Activated CD4-positive, CD25-positive, alpha-beta regulatory T cell treated with anti-CD3 and anti-CD28 coated beads, Interleukin-2, amount 50 U/mL, for 72 hours (primary cell): ENCODE measurements around the gene SCTR.
A peak's percentile ranks its signal among the peaks of the same experiment; 100 is the strongest.

Source experiments
- DNase-seq: peaks from one replicate; pipeline ENCODE4 v3.0.0; 2021

Gene SCTR

GRCh38 chr2:119523952-119524694, at the start of gene SCTR:
Gene SCTR (minus strand): TSS chr2:119524483. CDS start chr2:119524226, 257 bp downstream.
- no peak for DNase-seq

GRCh38 chr2:119567292-119567691, 43.0 kb upstream of the SCTR start:
- no peak for DNase-seq

- DNase-seq = no peak
Measured at GRCh38 chr2:119565481-119565880, 41.2 kb upstream of the SCTR start.

DNA sequence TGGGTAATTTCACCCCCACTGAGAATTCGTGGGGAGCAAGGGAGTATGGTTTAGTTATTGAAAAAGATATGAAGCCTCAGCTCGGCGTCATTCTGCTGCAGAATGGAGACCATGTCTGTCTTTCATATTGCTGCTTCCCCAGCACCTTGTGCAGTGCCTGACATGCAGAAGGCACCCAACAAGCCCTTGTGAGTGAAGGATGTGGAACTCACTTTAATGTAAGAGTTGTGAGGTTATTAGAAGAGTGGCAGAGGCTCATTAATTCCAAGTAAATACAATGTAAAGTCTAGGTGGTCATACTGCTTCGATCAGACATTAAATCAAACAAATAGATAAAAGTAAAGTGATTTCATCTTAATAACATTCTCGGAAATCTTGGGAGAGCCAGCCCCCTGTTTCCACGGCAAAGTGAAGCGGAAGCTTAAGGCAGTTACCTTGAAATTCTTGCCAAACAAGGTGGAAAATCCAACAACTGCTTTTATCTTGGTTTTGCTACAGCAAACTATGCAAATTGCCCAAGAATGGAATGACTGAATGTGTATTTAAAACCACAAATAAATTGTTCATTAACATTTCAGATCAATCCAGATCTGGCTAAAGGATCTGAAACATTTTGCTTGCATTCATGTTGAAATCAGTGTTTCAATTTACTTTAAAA, 29.5 kb upstream of the SCTR start:
- DNase-seq = no peak

- DNase-seq = no peak
Measured at GRCh38 chr2:119552902-119553301, 28.6 kb upstream of the SCTR start.

- DNase-seq = no peak
Measured at GRCh38 chr2:119550856-119551255, 26.6 kb upstream of the SCTR start.

GRCh38 chr2:119550346-119550745, 26.1 kb upstream of the SCTR start:
- DNase-seq = no peak

DNA sequence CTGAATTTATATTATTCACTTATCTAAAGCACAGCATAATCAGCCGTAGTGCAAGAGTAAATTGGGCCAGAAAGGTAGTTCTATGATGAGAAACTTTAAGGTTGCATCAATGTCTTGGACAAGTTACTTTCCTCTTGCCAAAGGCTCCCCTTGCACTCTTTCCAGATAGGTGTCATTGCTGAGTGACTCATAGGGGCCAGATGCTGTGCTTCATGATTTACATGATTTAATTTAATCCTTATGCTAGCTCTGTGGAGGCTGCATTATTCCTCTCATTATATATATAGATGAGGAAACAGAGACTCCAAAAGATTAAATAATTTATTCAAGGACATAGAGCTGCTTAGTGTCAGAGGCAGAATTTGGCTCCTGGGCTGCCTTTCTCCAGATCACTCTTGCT, 25.0 kb upstream of the SCTR start:
- no peak for DNase-seq

DNA sequence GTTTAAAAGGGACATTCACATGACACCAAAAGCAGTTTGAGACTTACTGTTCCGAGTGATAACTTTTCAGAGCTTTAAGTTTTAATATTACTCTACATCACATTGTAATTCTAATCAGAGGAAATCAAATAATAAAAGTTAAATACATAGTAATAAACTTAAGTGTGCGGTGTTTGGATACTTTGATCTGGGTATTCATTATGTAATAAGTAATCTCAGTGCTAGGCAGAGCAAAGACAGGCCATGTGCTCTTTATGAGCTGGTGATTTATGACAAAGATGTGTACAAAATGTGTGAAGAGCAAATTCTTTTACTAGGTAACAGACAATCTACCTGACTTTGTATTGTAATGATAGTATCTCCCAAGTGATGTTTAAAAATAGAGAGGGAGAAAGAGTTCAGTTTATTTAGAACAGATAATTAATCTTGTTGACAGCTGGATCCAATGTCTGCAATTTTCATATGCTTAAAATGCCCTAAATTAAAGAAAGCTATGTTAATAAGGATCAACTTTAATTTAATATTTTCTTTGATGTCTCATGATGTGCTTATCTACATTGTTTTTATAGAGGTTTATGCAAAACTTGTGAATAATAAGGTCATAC, 24.3 kb upstream of the SCTR start:
- no peak for DNase-seq

- no peak for DNase-seq
Measured at GRCh38 chr2:119546447-119546767, 22.1 kb upstream of the SCTR start.

- DNase-seq = no peak
Measured at GRCh38 chr2:119545754-119546446, 21.6 kb upstream of the SCTR start.

DNA sequence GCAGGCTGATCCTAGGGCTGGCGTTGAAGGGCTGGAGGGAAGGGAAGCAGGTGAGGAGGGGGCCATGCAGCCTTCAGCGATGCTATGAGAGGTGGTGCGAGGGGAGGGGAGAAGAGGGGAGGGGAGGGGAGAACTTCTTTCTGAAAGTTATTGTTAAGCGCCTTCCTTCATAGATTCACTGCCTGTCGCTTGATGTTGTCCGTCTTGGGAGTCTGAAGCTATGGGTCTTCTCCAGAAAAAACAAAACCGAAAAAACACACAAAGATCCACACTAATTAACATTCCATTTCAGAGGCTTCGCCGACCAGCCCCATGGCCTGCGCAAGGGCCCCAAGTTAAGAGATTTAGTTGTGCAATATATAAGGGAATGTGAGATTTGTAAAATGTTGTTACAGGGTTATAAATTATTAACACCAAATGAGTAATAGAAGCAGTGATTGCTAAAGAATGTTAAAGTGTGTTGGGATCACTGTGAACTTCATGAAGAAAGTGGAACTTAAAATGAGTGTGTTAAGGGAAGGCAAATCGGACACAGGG, 20.7 kb upstream of the SCTR start:
- no peak for DNase-seq

DNA sequence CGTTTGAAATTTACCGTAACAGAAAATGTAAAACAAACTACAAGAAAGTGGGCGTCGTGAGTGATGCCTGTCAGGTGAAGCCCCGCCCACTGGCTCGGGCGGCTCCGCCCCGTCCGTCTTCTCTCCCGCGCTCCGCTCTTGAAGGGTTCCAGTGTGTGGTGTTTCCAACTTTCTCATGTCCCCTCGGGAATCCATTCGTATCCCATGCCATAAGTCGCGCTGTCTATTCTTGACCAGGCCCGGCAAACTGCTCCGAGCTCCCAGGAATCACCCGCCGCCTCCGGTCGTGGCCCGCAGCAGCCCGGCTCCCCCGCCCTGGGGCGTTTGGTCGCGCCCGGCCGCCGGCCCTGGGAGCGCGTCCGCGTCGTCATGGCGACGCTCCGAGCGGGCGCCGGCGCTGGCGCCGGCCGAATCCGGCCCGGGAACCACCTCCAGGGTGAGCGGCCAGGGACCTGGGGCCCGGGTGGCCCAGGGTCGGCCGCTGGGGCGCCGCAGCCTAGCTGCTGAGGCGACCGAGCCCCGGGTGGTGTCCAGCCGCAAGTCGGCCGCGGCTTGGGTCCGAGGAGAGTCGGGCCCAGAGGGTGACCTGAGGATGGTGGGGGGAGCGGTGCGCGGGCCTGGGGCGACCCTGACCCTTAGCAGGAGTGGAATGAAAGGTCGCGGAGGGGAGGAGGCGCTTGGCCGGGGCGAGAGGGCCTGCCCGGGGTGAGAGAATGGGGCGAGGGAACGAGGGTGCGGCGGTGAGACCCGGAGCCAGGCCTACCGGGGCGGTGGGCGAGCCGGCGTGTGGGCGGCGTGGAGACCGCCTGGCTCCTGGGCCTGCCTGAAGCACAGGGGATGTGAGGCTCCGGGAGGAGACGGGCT, 20.0 kb upstream of the SCTR start, which contains the start of gene CFAP221:
CFAP221 (plus strand) TSS at position 375 of the 864 bp plus-strand sequence. CDS start 1,683 bp downstream, outside the sequence.
- DNase-seq = peak; percentile 56

GRCh38 chr2:119541476-119541875, 17.2 kb upstream of the SCTR start:
- no peak for DNase-seq

- DNase-seq = no peak
Measured at GRCh38 chr2:119537792-119538191, 13.5 kb upstream of the SCTR start.

- DNase-seq = no peak
Measured at GRCh38 chr2:119536707-119537106, 12.4 kb upstream of the SCTR start.

GRCh38 chr2:119536211-119536610, 11.9 kb upstream of the SCTR start:
- DNase-seq = no peak

DNA sequence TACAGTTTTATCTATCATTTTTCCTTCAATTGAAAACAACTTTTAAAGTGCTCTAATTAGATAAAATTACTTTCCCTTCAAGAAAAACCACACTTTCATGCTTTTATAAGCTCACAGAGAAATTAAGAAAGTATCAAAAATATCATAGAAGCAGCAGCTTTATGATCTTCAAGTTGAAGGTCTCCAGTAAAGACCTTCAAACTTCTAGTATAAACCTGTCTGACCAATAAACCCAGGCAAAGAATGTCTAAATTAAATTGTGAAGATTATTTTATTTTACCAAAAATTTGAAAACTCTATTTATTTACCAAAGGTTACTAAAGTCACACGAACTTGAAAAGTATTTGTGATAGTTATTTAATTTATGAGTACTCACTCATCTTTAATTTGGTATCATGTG, 9.3 kb upstream of the SCTR start:
- no peak for DNase-seq

DNA sequence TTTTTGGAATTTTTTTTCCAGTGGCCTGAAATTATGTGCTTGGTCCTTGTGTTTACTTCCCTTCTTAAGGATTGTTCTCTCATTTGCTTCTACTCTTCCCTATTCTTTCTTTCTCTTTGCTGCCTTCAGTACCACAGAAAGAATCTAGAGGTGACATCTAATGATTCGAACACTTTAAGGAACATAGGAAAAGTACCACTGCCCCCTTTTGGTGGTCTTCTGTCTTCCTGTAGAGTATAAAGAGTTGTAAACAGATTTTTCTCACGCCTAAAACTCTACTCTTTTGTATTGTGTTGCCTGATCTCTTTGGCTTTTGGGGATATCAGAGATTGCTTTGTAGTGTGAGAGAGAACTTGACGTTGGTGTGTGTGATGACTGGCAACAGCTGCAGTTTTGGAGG, 7.0 kb upstream of the SCTR start:
- DNase-seq = no peak

DNA sequence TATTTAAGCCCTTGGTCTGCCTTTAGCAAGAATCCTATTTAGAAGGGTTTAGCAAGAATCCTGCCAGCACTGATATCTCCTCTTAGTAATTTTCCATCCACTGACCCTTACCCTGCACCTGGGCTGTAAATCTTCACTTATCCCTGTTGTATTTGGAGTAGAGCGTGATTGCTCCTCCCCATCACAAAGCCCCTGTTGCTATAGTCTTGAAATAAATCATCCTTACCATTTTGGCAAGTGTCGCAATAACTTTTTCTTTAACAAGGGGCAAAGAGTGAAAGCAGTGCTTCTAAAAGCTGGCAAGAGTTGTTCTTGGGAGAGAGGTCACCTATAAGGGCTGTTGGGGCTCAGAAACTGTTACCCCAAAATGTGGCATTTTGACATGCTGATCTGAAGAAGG, 3.7 kb upstream of the SCTR start:
- no peak for DNase-seq

GRCh38 chr2:119525614-119526013, 1.3 kb upstream of the SCTR start:
- no peak for DNase-seq

GRCh38 chr2:119523383-119523951, 816 bp downstream of the SCTR start:
- no peak for DNase-seq
